ENCODE data around the gene MET.

GRCh38 chr7:116727432-116728009, 55.5 kb downstream of the MET start:
- TF ChIP-seq CTCF (IDR thresholded peaks at IDR 0.05) = no peak
- TF ChIP-seq POLR2A (IDR thresholded peaks at IDR 0.05) = no peak
- no peak for TF ChIP-seq POLR2AphosphoS5 (IDR thresholded peaks at IDR 0.05)
- no peak for TF ChIP-seq EP300 (IDR thresholded peaks at IDR 0.05)
